Left lung (tissue), 10 donors: Measurements from ENCODE around the gene ARHGEF16. TPM values are rescaled to one million over a fixed set of nuclear protein-coding genes. Genes with fewer than 3 reads are reported as not detected.

Source experiments
- ATAC-seq: fragments of 200-7000 bp; cut with Tn5 transposase; one replicate; pipeline ENCODE4 v1.9.1; 2020; ENCODE audit warnings: moderate library complexity
- DNase-seq, 4 donors: peaks; one replicate each; pipeline ENCODE4 v3.0.0-alpha.2; 2013 to 2020
- H3K27ac ChIP-seq, 2 donors: fragments of 200-600 bp; sonication (generic) in 1 of 2; one replicate each; pipeline versions ENCODE4 v1.5.0 to v1.8.0; 2020 to 2021
- H3K27me3 ChIP-seq, 2 donors: fragments of 200-600 bp; sonication (generic) in 1 of 2; one replicate each; pipeline versions ENCODE4 v1.5.0 to v1.8.0; 2020 to 2021
- H3K36me3 ChIP-seq, 2 donors: fragments of 200-600 bp; sonication (generic) in 1 of 2; one replicate each; pipeline versions ENCODE4 v1.5.0 to v1.8.0; 2020 to 2021
- H3K4me1 ChIP-seq, 2 donors: fragments of 200-600 bp; one replicate each; pipeline ENCODE4 v1.8.0; 2021
- H3K4me3 ChIP-seq, 2 donors: fragments of 200-600 bp; sonication (generic) in 1 of 2; one replicate each; pipeline versions ENCODE4 v1.5.0 to v1.8.0; 2020 to 2021; ENCODE audit warnings: mild to moderate bottlenecking in 1 of 2
- H3K9me3 ChIP-seq, 2 donors: fragments of 200-600 bp; sonication (generic) in 1 of 2; one replicate each; pipeline versions ENCODE4 v1.5.0 to v1.8.0; 2020 to 2021
- CTCF ChIP-seq, 2 donors: fragments of 200-600 bp; sonication (generic) in 1 of 2; IDR thresholded peaks; one replicate each; pipeline versions ENCODE4 v1.5.0 to v1.8.0; 2021; ENCODE audit warnings: antibody characterized with exemption in 2 of 2
- intact Hi-C, 2 donors: fragments of 100-400 bp; cut with DNase I; formaldehyde crosslinking; loops; one replicate each; pipeline versions ENCODE4 v1.11.2 to v1.14.2; 2022
- polyA plus RNA-seq, 6 donors: library from polyadenylated mRNA; unstranded; fragments of 120-200 nt; gene quantifications; one replicate each; pipeline ENCODE4 v1.2.1, GENCODE V29; 2013; ENCODE audit not compliant: insufficient read length in 6 of 6
- total RNA-seq, 2 donors: library from RNA; stranded (reverse); fragmentation: NEBNext Ultra II Directional; extraction: Animal tissue kit (Norgen Biotek cat#: 25700); gene quantifications; one replicate each; pipeline ENCODE4 v1.2.1, GENCODE V29; 2021
- donor health status: DM: no; HTN: yes; CAD: no.
- donor health status: DM: no; HTN: no; CAD: no.

ARHGEF16 gene
- total and polyA plus RNA-seq, 8 donors, result 8.3 to 11.8 (median 9.7) TPM

GRCh38 chr1:3507636-3508275 is 53.3 kb downstream of the ARHGEF16 start:
- ATAC-seq (no peak), DNase-seq (no peak)
- peaks cover 0 to 24% of the 10 kb centered on the region in 2 donors for H3K36me3 ChIP-seq
- peaks cover 0 to 8% of the 10 kb centered on the region in 2 donors for H3K4me1 ChIP-seq
- H3K27ac ChIP-seq, result no peak overlapping the region
- no peaks in the 10 kb centered on the region for H3K9me3 ChIP-seq
- intact Hi-C loops, result no loop called here
- no peak for TF ChIP-seq CTCF (IDR thresholded peaks at IDR 0.05)
- H3K4me3 ChIP-seq, result no peak overlapping the region
- H3K27me3 ChIP-seq, result no peaks in the 10 kb centered on the region

GRCh38 chr1:3508757-3509415 is 54.4 kb downstream of the ARHGEF16 start:
- ATAC-seq (no peak), DNase-seq (no peak)
- Histone ChIP-seq H3K4me1 (peaks cover 0 to 8% of the 10 kb centered on the region in 2 donors), H3K27ac (no peak overlapping the region), H3K27me3 (no peaks in the 10 kb centered on the region), H3K9me3 (no peaks in the 10 kb centered on the region), H3K36me3 (peaks cover 0 to 24% of the 10 kb centered on the region in 2 donors), H3K4me3 (no peak overlapping the region)
- intact Hi-C loops, result no loop called here
- no peak for TF ChIP-seq CTCF (IDR thresholded peaks at IDR 0.05)

GRCh38 chr1:3509721-3510120 is 55.3 kb downstream of the ARHGEF16 start:
- Histone ChIP-seq H3K27me3 (no peaks in the 10 kb centered on the region), H3K36me3 (peaks cover 0 to 20% of the 10 kb centered on the region in 2 donors), H3K4me3 (no peak overlapping the region), H3K27ac (no peak overlapping the region), H3K9me3 (no peaks in the 10 kb centered on the region), H3K4me1 (peaks cover 0 to 2% of the 10 kb centered on the region in 2 donors)
- no peak for TF ChIP-seq CTCF (IDR thresholded peaks at IDR 0.05)
- DNase-seq (no peak), ATAC-seq (no peak)
- intact Hi-C loops, result no loop called here

- Histone ChIP-seq H3K36me3 (peaks cover 0 to 13% of the 10 kb centered on the region in 2 donors), H3K4me3 (no peak overlapping the region), H3K9me3 (no peaks in the 10 kb centered on the region), H3K4me1 (no peaks in the 10 kb centered on the region), H3K27me3 (no peaks in the 10 kb centered on the region), H3K27ac (no peak overlapping the region)
- TF ChIP-seq CTCF (IDR thresholded peaks at IDR 0.05), result no peak
- intact Hi-C loops, result no loop called here
- ATAC-seq, result no peak
- no peak for DNase-seq
Measured at GRCh38 chr1:3510136-3510955, 55.9 kb downstream of the ARHGEF16 start.

- DNase-seq (no peak), ATAC-seq (no peak)
- H3K4me1 ChIP-seq, result no peaks in the 10 kb centered on the region
- no peak overlapping the region for H3K27ac ChIP-seq
- peaks cover 0 to 13% of the 10 kb centered on the region in 2 donors for H3K36me3 ChIP-seq
- intact Hi-C loops, result no loop called here
- no peaks in the 10 kb centered on the region for H3K27me3 ChIP-seq
- H3K9me3 ChIP-seq, result no peaks in the 10 kb centered on the region
- no peak for TF ChIP-seq CTCF (IDR thresholded peaks at IDR 0.05)
- H3K4me3 ChIP-seq, result no peak overlapping the region
Measured at GRCh38 chr1:3510956-3511250, 56.4 kb downstream of the ARHGEF16 start.
